HepG2 (cell line): ENCODE results near the gene MTFR1L. TPM values are rescaled to one million over a fixed set of nuclear protein-coding genes. Genes with fewer than 3 reads are reported as not detected.

Experiments used
- CCDC6 ChIP-seq: sonication (generic); formaldehyde crosslinking; IDR thresholded peaks from 2 replicates; pipeline ENCODE4 v1.8.1; 2022; ENCODE audit warnings: mild to moderate bottlenecking, missing genetic modification reagents, moderate library complexity
- CREB1 ChIP-seq, 2 experiments: fragments of 450-650 bp in 1 of 2; IDR thresholded peaks; 2 replicates each; pipeline ENCODE4 v1.6.1; 2016 to 2017; ENCODE audit warnings: control low read depth in 1 of 2, mild to moderate bottlenecking in 1 of 2, missing compliant biosample characterization in 1 of 2, missing genetic modification characterization in 1 of 2
- HIVEP1 ChIP-seq: sonication (generic); formaldehyde crosslinking; IDR thresholded peaks from 2 replicates; pipeline ENCODE4 v1.4.0; 2020; ENCODE audit warnings: mild to moderate bottlenecking, missing genetic modification reagents
- KLF12 ChIP-seq: sonication (generic); formaldehyde crosslinking; IDR thresholded peaks from 2 replicates; pipeline ENCODE4 v1.4.0; 2020; ENCODE audit warnings: missing genetic modification reagents, borderline replicate concordance
- PAWR ChIP-seq: sonication (generic); formaldehyde crosslinking; IDR thresholded peaks from 2 replicates; pipeline ENCODE4 v1.4.0; 2020; ENCODE audit warnings: missing genetic modification reagents, mild to moderate bottlenecking, borderline replicate concordance
- ZNF225 ChIP-seq: sonication (generic); formaldehyde crosslinking; IDR thresholded peaks from 2 replicates; pipeline ENCODE4 v1.4.0; 2020; ENCODE audit warnings: mild to moderate bottlenecking, missing genetic modification reagents
- ZNF234 ChIP-seq: sonication (generic); formaldehyde crosslinking; conservative IDR thresholded peaks from 2 replicates; pipeline ENCODE4 v1.5.1; 2020; ENCODE audit warnings: mild to moderate bottlenecking, missing genetic modification reagents
- ZNF253 ChIP-seq: sonication (generic); formaldehyde crosslinking; IDR thresholded peaks from 2 replicates; pipeline ENCODE4 v1.8.0; 2022; ENCODE audit warnings: mild to moderate bottlenecking, missing genetic modification reagents, borderline replicate concordance
- ZNF292 ChIP-seq: sonication (generic); formaldehyde crosslinking; IDR thresholded peaks from 2 replicates; pipeline ENCODE4 v1.8.1; 2022; ENCODE audit warnings: mild to moderate bottlenecking, low read depth, missing genetic modification reagents, borderline replicate concordance
- ZNF44 ChIP-seq: sonication (generic); formaldehyde crosslinking; IDR thresholded peaks from 2 replicates; pipeline ENCODE4 v1.5.1; 2020; ENCODE audit warnings: mild to moderate bottlenecking, missing genetic modification reagents
- ZNF556 ChIP-seq: sonication (generic); formaldehyde crosslinking; IDR thresholded peaks from 2 replicates; pipeline ENCODE4 v1.4.0; 2020; ENCODE audit warnings: mild to moderate bottlenecking, missing genetic modification reagents, borderline replicate concordance
- ZNF687 ChIP-seq: sonication (generic); formaldehyde crosslinking; IDR thresholded peaks from 2 replicates; pipeline ENCODE4 v1.5.1; 2020; ENCODE audit warnings: mild to moderate bottlenecking, missing genetic modification reagents, moderate library complexity
- ZNF788 ChIP-seq: sonication (generic); formaldehyde crosslinking; IDR thresholded peaks from 2 replicates; pipeline ENCODE4 v1.5.0; 2020; ENCODE audit warnings: mild to moderate bottlenecking, missing genetic modification reagents, borderline replicate concordance
- polyA plus RNA-seq, 8 experiments: library from polyadenylated mRNA; depleted of rRNA in 3 of 8; stranded (reverse) in 7 of 8; unstranded in 1 of 8; fragments of >200 nt; fragmentation: Illumina TruSeq in 4 of 8; extraction: Trizol in 4 of 8; gene quantifications; 2 replicates each; pipeline versions ENCODE4 v1.2.1 to v1.2.3, GENCODE V29; 2011 to 2016; ENCODE audit warnings: low read depth in 4 of 8, missing spikeins in 1 of 8, mixed read lengths in 1 of 8; ENCODE audit not compliant: insufficient read depth in 1 of 8
- total RNA-seq, 5 experiments: library from RNA; depleted of rRNA; stranded (reverse); fragments of >200 nt; fragmentation: Illumina TruSeq; extraction: Trizol; gene quantifications; 2 replicates each; pipeline ENCODE4 v1.2.3, GENCODE V29; 2016; ENCODE audit warnings: low read depth in 1 of 5
- TF ChIP-seq, protein P1 (sequence below): sonication (generic); formaldehyde crosslinking; IDR thresholded peaks from 2 replicates; pipeline ENCODE4 v1.4.0; 2020; ENCODE audit warnings: missing genetic modification reagents
- TF ChIP-seq, protein P2 (sequence below): sonication (generic); formaldehyde crosslinking; IDR thresholded peaks from 2 replicates; pipeline ENCODE4 v1.4.0; 2020; ENCODE audit warnings: missing genetic modification reagents, borderline replicate concordance

Gene MTFR1L
- total and polyA plus RNA-seq, 2 of the 13 experiments (the other 11 are each of a cell fraction or from before 2014, with no cell fraction given), result 38.0 to 55.7 TPM

DNA sequence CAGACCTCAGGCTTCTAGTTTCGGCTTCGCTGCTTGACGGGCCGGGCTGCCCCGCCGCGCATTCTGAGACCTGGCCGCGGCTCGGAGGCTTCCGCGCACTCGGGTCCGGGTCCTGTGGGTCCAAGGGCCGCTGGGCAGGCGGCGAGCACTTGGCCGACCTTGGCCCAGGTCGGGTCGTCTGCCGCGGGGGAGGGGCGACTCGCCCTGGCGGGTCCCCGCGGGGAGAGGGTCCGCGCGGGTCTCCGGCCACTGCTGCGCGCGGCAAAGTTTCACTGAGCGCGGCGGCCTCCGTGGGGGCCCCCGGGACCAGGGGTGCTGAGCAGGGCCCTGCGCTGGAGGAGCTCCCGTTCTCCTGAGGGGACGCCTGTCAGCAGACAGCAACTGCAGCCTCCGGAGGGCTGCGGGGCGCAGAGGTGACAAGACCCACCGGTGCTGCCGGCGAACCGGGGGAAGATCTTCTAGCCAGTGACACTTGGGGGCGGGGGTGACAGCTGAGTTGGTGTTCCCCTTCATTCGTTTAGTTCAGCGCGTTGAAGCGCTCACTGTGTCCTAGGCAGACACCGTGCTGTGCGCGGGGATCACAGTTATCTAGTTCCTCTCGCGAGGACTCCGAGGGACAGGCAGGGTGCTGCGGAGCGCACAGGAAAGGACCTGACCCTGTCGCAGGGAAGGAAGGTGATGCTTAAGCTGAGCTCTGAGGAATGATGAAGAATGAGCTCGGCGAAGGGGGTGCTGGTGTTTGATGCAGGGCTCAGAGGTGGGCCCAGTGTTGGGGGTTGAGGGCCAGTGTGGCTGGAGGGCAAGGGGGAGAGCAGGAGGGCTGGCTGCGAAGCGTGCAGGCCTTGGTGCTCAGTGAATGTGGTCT lies 725 bp downstream of the MTFR1L start (continued):
- TF ChIP-seq, protein P1, sequence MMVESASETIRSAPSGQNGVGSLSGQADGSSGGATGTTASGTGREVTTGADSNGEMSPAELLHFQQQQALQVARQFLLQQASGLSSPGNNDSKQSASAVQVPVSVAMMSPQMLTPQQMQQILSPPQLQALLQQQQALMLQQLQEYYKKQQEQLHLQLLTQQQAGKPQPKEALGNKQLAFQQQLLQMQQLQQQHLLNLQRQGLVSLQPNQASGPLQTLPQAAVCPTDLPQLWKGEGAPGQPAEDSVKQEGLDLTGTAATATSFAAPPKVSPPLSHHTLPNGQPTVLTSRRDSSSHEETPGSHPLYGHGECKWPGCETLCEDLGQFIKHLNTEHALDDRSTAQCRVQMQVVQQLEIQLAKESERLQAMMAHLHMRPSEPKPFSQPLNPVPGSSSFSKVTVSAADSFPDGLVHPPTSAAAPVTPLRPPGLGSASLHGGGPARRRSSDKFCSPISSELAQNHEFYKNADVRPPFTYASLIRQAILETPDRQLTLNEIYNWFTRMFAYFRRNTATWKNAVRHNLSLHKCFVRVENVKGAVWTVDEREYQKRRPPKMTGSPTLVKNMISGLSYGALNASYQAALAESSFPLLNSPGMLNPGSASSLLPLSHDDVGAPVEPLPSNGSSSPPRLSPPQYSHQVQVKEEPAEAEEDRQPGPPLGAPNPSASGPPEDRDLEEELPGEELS, result no peak
- TF ChIP-seq ZNF788, result peak; percentile 1; the same call in 1 of the 2 replicates
- TF ChIP-seq CCDC6 (CRISPR knock-in tag), result no peak; the same call in 1 of the 2 replicates
- TF ChIP-seq ZNF687 (CRISPR knock-in tag), result peak; percentile 75; the same call in 1 of the 2 replicates
- TF ChIP-seq KLF12, result 0 out of 2 replicates have a peak, but pooled peaks have one; percentile 12
- 0 out of 2 replicates have a peak, but pooled peaks have one; percentile 20 for TF ChIP-seq ZNF292 (CRISPR knock-in tag)
- no peak for TF ChIP-seq ZNF225 (CRISPR knock-in tag)
- 0 out of 2 replicates have a peak, but pooled peaks have one; percentile 23 for TF ChIP-seq ZNF44 (CRISPR knock-in tag)
- no peak for TF ChIP-seq PAWR (CRISPR knock-in tag)
- TF ChIP-seq, protein P2, sequence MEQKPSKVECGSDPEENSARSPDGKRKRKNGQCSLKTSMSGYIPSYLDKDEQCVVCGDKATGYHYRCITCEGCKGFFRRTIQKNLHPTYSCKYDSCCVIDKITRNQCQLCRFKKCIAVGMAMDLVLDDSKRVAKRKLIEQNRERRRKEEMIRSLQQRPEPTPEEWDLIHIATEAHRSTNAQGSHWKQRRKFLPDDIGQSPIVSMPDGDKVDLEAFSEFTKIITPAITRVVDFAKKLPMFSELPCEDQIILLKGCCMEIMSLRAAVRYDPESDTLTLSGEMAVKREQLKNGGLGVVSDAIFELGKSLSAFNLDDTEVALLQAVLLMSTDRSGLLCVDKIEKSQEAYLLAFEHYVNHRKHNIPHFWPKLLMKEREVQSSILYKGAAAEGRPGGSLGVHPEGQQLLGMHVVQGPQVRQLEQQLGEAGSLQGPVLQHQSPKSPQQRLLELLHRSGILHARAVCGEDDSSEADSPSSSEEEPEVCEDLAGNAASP (CRISPR knock-in tag), result no peak
- peak; percentile 62 for TF ChIP-seq ZNF556 (CRISPR knock-in tag)
- TF ChIP-seq ZNF253, result no peak; the same call in 1 of the 2 replicates
- TF ChIP-seq HIVEP1 (CRISPR knock-in tag), result peak; percentile 42; the same call in 1 of the 2 replicates
- TF ChIP-seq ZNF234 (CRISPR knock-in tag), result peak; percentile 90; the same call in 1 of the 2 replicates
- TF ChIP-seq CREB1 (IDR thresholded peaks at IDR 0.05), result no peak
- no peak for TF ChIP-seq CREB1 (CRISPR knock-in tag; IDR thresholded peaks at IDR 0.05)
